Sigmoid colon (tissue), 4 donors: ENCODE results near the gene KMT5C.

ENCODE experiments used
- CTCF ChIP-seq, 4 experiments: fragments of 450-650 bp in 3 of 4; fragments of 200-600 bp in 1 of 4; IDR thresholded peaks; one replicate each; pipeline ENCODE4 v1.5.1; 2016 to 2019; ENCODE audit warnings: antibody characterized with exemption in 4 of 4, mild to moderate bottlenecking in 3 of 4, moderate library complexity in 2 of 4
- POLR2A ChIP-seq, 2 donors: fragments of 450-650 bp; IDR thresholded peaks; one replicate each; pipeline ENCODE4 v1.6.1; 2016; ENCODE audit warnings: antibody characterized with exemption in 2 of 2, mild to moderate bottlenecking in 2 of 2, moderate library complexity in 2 of 2
- POLR2AphosphoS5 ChIP-seq, 4 donors: sonication (generic); formaldehyde crosslinking; IDR thresholded peaks; one replicate each; pipeline ENCODE4 v1.6.1; 2017; ENCODE audit warnings: antibody characterized with exemption in 4 of 4

- no peak for TF ChIP-seq CTCF (IDR thresholded peaks at IDR 0.05)
- TF ChIP-seq POLR2AphosphoS5 (IDR thresholded peaks at IDR 0.05): no peak
- TF ChIP-seq POLR2A (IDR thresholded peaks at IDR 0.05): no peak
Observed at GRCh38 chr19:55376241-55376933, 36.7 kb downstream of the KMT5C start, which contains the start of gene TMEM190.
